PC-9 (cell line): ENCODE results near the gene DENND4A. TPM values are rescaled to one million over a fixed set of nuclear protein-coding genes. Genes with fewer than 3 reads are reported as not detected.

Source experiments
- BruUV-seq: library from RNA; stranded (reverse); fragments of 400-500 nt; replicated peaks from 2 replicates; lab custom pipeline; 2021; lab: Mats Ljungman, UMichigan
- CTCF ChIA-PET: fragments of 300-600 bp; sonication (Branson Sonifier 250); formaldehyde crosslinking; loops from one replicate; lab custom pipeline; 2022; ENCODE audit warnings: antibody characterized with exemption; lab: Charles Lee
- POLR2A ChIA-PET: fragments of 300-600 bp; sonication (Branson Sonifier 250); formaldehyde crosslinking; loops from one replicate; lab custom pipeline; 2022; ENCODE audit warnings: antibody characterized with exemption; ENCODE audit not compliant: unreplicated experiment; lab: Charles Lee
- DNase-seq, 2 experiments: peaks; one replicate each; pipeline versions ENCODE4 v3.0.0 to v3.0.0-alpha.2; 2015 to 2022; ENCODE audit warnings: mixed read lengths in 1 of 2
- H2AFZ ChIP-seq: fragments of 200-600 bp; sonication (generic); 2 replicates; pipeline ENCODE4 v1.8.1; 2017; ENCODE audit warnings: antibody characterized with exemption
- H3F3A ChIP-seq: fragments of 200-600 bp; sonication (generic); 2 replicates; pipeline ENCODE4 v1.8.1; 2017; ENCODE audit warnings: antibody characterized with exemption, mild to moderate bottlenecking, low read depth; ENCODE audit not compliant: insufficient read depth
- H3K27ac ChIP-seq: fragments of 200-600 bp; sonication (generic); 2 replicates; pipeline ENCODE4 v1.6.1; 2016; ENCODE audit warnings: mixed run types
- H3K27me3 ChIP-seq: fragments of 200-600 bp; sonication (generic); 2 replicates; pipeline ENCODE4 v1.6.1; 2016; ENCODE audit warnings: low read depth, mixed run types; ENCODE audit not compliant: insufficient read depth
- H3K36me3 ChIP-seq: fragments of 200-600 bp; sonication (generic); 2 replicates; pipeline ENCODE4 v1.6.1; 2016; ENCODE audit warnings: low read depth, mixed run types
- H3K4me1 ChIP-seq: fragments of 200-600 bp; sonication (generic); replicated peaks from 2 replicates; pipeline ENCODE4 v1.6.1; 2016; ENCODE audit warnings: mixed run types; ENCODE audit not compliant: insufficient read depth
- H3K4me2 ChIP-seq: fragments of 200-600 bp; sonication (generic); 2 replicates; pipeline ENCODE4 v1.6.1; 2017; ENCODE audit warnings: mixed run types
- H3K4me3 ChIP-seq: fragments of 200-600 bp; sonication (generic); 2 replicates; pipeline ENCODE4 v1.6.1; 2016; ENCODE audit warnings: mixed run types
- H3K79me2 ChIP-seq: fragments of 200-600 bp; sonication (generic); 2 replicates; pipeline ENCODE4 v1.6.1; 2017; ENCODE audit warnings: low read depth, mixed run types
- H3K9me2 ChIP-seq: fragments of 200-600 bp; sonication (generic); 2 replicates; pipeline ENCODE4 v1.8.1; 2017; ENCODE audit warnings: mild to moderate bottlenecking; ENCODE audit not compliant: insufficient read depth
- H3K9me3 ChIP-seq: fragments of 200-600 bp; sonication (generic); 2 replicates; pipeline ENCODE4 v1.8.1; 2016; ENCODE audit warnings: low read depth; ENCODE audit not compliant: insufficient read depth
- H4K20me1 ChIP-seq: fragments of 200-600 bp; sonication (generic); 2 replicates; pipeline ENCODE4 v1.8.1; 2017; ENCODE audit not compliant: insufficient read depth
- EZH2 ChIP-seq: fragments of 200-600 bp; sonication (generic); IDR thresholded peaks from 2 replicates; pipeline ENCODE4 v1.8.0; 2017; ENCODE audit warnings: antibody characterized with exemption, low read depth
- intact Hi-C: fragments of 100-400 bp; cut with micrococcal nuclease; formaldehyde crosslinking; loops from one replicate; pipeline ENCODE4 v1.10.0; 2022; ENCODE audit not compliant: unreplicated experiment
- total RNA-seq: library from RNA; stranded (reverse); gene quantifications from 2 replicates; pipeline ENCODE4 v1.2.3, GENCODE V29; 2021
- TF ChIP-seq, protein P1 (sequence below): fragments of 200-600 bp; sonication (generic); conservative IDR thresholded peaks from 2 replicates; pipeline ENCODE4 v1.6.1; 2017; ENCODE audit warnings: mixed run types, antibody characterized with exemption, mild to moderate bottlenecking, moderate library complexity

Gene DENND4A
- total RNA-seq, 1 experiment from 2014 or later: 16.3 TPM

DNA sequence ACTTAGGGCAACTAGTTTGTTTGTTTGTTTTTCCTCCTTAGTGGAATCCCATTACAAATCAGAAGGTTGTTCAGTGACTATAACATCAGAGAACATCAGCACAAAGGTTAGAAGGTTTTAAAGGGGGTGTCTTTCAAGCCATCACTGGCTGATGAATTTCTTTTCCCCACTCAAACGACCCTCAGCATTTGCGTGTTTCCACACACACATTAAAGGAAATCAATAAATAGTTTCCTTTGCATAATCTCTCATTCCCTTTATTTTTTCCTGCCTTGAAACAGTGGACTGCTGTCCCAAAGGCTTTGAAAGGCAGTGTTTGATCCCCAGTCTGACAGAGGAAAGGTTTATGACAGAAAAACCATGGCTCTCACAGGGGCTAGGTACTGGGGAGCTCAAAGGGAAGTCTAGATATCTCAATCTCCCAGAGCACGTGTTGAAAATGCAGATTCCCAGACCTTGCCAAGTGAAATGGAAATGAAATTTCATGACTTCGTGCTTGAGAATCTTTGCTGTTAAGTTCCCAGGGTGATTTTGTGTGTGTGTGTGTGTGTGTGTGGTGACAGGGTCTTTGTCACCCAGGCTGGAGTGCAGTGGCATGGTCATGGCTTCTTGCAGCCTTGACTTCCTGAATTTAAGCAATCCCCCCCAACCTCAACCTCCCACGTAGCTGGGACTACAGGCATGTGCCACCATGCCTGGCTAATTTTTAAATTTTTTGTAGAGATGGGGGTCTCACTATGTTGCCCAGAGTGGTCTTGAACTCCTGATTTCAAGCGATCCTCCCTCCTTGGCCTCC is 178.9 kb downstream of the DENND4A start:
- no peaks in the 10 kb centered on the region for H4K20me1 ChIP-seq
- no peak for DNase-seq
- ChIA-PET CTCF (no interaction called here), POLR2A (no interaction called here)
- peaks cover 21% of the 10 kb centered on the region for H3K4me1 ChIP-seq
- no peak overlapping the region for H3K4me3 ChIP-seq
- H2AFZ ChIP-seq: no peak overlapping the region
- H3K4me2 ChIP-seq: peak overlapping the region; percentile 97; the same call in 1 of the 2 replicates
- BruUV-seq: no TSS peak
- no peaks in the 10 kb centered on the region for H3K9me3 ChIP-seq
- H3F3A ChIP-seq: peaks cover 5% of the 10 kb centered on the region; the same call in 1 of the 2 replicates
- H3K79me2 ChIP-seq: peaks cover 24% of the 10 kb centered on the region
- TF ChIP-seq, protein P1, sequence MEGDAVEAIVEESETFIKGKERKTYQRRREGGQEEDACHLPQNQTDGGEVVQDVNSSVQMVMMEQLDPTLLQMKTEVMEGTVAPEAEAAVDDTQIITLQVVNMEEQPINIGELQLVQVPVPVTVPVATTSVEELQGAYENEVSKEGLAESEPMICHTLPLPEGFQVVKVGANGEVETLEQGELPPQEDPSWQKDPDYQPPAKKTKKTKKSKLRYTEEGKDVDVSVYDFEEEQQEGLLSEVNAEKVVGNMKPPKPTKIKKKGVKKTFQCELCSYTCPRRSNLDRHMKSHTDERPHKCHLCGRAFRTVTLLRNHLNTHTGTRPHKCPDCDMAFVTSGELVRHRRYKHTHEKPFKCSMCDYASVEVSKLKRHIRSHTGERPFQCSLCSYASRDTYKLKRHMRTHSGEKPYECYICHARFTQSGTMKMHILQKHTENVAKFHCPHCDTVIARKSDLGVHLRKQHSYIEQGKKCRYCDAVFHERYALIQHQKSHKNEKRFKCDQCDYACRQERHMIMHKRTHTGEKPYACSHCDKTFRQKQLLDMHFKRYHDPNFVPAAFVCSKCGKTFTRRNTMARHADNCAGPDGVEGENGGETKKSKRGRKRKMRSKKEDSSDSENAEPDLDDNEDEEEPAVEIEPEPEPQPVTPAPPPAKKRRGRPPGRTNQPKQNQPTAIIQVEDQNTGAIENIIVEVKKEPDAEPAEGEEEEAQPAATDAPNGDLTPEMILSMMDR: no peak
- no peak for TF ChIP-seq EZH2
- H3K9me2 ChIP-seq: no peaks in the 10 kb centered on the region
- intact Hi-C loops: loop anchor here (10.0 kb wide), 2 partner anchors 682 to 882 kb away; partner anchors contain the start of genes DIS3L and SNAPC5
- no peaks in the 10 kb centered on the region for H3K36me3 ChIP-seq
- H3K27me3 ChIP-seq: no peaks in the 10 kb centered on the region
- no peak overlapping the region for H3K27ac ChIP-seq

DNA sequence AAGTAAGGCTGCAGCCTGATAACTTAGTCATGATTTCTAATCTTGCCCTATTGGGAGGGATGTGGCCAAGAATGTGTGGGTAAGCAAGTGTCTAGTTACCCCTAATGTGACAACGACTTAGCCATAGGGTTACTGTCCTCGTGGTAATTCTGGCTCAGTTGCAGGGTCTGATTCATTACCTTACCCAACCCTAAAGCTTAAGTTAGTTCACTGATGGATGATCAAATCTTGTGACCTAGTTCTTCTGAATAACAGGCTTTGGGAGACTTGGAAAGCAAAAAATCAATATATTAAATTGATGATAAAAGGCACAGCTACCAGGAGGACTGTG is 179.5 kb downstream of the DENND4A start:
- Histone ChIP-seq H3K9me3 (no peaks in the 10 kb centered on the region), H2AFZ (no peak overlapping the region), H3K27ac (no peak overlapping the region), H3K27me3 (no peaks in the 10 kb centered on the region), H3K36me3 (no peaks in the 10 kb centered on the region), H3F3A (peaks cover 5% of the 10 kb centered on the region; the same call in 1 of the 2 replicates), H3K79me2 (peaks cover 24% of the 10 kb centered on the region), H3K9me2 (no peaks in the 10 kb centered on the region), H3K4me2 (peak overlapping the region; percentile 97), H3K4me1 (peaks cover 21% of the 10 kb centered on the region), H3K4me3 (no peak overlapping the region), H4K20me1 (no peaks in the 10 kb centered on the region; the same call in 1 of the 2 replicates)
- intact Hi-C loops: loop anchor here (10.0 kb wide), 2 partner anchors 682 to 882 kb away; partner anchors contain the start of genes DIS3L and SNAPC5
- ChIA-PET POLR2A (no interaction called here), CTCF (no interaction called here)
- no TSS peak for BruUV-seq
- TF ChIP-seq, protein P1: no peak
- TF ChIP-seq EZH2: no peak
- DNase-seq: peak in 1 of 2 experiments; percentile 55

DNA sequence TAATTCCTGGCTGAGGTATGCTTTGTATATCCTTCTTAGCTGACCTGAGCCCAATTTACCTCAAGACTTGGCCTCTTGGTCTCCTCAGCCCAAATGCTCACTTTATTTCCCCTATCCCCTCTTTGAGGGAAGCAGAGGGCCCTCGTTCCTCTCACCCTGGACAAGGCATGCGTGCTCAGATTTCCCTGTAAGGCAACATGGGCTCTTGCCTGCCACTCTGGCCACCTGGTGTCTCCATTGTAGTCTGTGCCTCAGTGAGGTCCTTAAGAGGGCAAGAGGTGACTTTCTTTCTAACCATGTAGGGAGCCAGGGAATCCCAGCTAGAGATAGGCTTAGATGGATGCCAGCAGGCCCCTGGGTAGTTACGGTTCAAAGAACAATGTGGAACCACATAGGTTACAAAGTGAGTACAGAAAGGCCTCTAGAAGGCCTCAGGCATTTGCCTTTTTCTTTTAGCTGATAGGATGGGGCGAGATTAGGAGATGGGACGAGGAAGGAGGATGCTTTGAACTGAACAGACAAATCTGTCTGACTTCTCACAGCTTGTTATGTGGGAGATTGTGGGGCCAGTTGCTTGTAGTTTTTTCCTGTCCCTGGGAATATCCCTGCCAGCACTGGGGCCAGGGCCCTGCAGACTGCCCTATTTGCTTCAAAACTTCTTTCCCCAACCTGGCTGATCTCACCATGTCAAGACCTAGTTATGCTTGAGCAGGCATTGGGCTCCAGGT is 180.0 kb downstream of the DENND4A start:
- ChIA-PET POLR2A (interaction anchor here (0.6 to 0.8 kb wide), 2 partner anchors 184 to 415 kb away, joined by 3 to 8 read pairs; no protein-coding TSS in a partner anchor), CTCF (no interaction called here)
- no peaks in the 10 kb centered on the region; the same call in 1 of the 2 replicates for H4K20me1 ChIP-seq
- H3K79me2 ChIP-seq: peaks cover 24% of the 10 kb centered on the region
- peak overlapping the region; percentile 97 for H3K4me2 ChIP-seq
- TF ChIP-seq, protein P1: no peak
- TF ChIP-seq EZH2: no peak
- H3K27me3 ChIP-seq: no peaks in the 10 kb centered on the region
- intact Hi-C loops: loop anchor here (1.0 to 10.0 kb wide), 5 partner anchors 95 to 883 kb away; partner anchors contain the start of genes DIS3L, DPP8, RAB11A and SNAPC5
- peak overlapping the region; percentile 91 for H3K27ac ChIP-seq
- no peaks in the 10 kb centered on the region for H3K9me2 ChIP-seq
- no peaks in the 10 kb centered on the region for H3K36me3 ChIP-seq
- peaks cover 5% of the 10 kb centered on the region; the same call in 1 of the 2 replicates for H3F3A ChIP-seq
- no peaks in the 10 kb centered on the region for H3K9me3 ChIP-seq
- H2AFZ ChIP-seq: peak overlapping the region; percentile 100
- peaks cover 21% of the 10 kb centered on the region for H3K4me1 ChIP-seq
- H3K4me3 ChIP-seq: peak overlapping the region; percentile 88
- DNase-seq: no peak
- BruUV-seq: no TSS peak
